ENCODE measurements around the gene CDHR5. TPM values are rescaled to one million over a fixed set of nuclear protein-coding genes. Genes with fewer than 3 reads are reported as not detected.

The CDHR5 gene
- total and polyA plus RNA-seq, 8 donors, result 0.46 to 0.77 (median 0.69) TPM; not detected in 2

- Histone ChIP-seq H3K27me3 (peaks cover 0 to 27% of the 10 kb centered on the region in 2 donors), H3K27ac (peak overlapping the region; percentile 67 to 83), H3K4me1 (peaks cover 6 to 31% of the 10 kb centered on the region in 2 donors), H3K4me3 (peak overlapping the region; percentile 48 to 53), H3K36me3 (no peaks in the 10 kb centered on the region), H3K9me3 (no peaks in the 10 kb centered on the region)
- intact Hi-C loops (cut with DNase I), result no loop called here
- no peak for TF ChIP-seq CTCF (IDR thresholded peaks at IDR 0.05)
- no peak for ATAC-seq
- no peak for DNase-seq
These were observed 55.4 kb downstream of the CDHR5 start for GRCh38 chr11:569158-569885.

- peak overlapping the region; percentile 67 to 83 for H3K27ac ChIP-seq
- peaks cover 6 to 29% of the 10 kb centered on the region in 2 donors for H3K4me1 ChIP-seq
- peaks cover 0 to 24% of the 10 kb centered on the region in 2 donors for H3K27me3 ChIP-seq
- intact Hi-C loops (cut with DNase I), result no loop called here
- peak; percentile 88 to 96 (median 94) for DNase-seq
- TF ChIP-seq CTCF (IDR thresholded peaks at IDR 0.05), result no peak
- peak overlapping the region; percentile 48 to 53 for H3K4me3 ChIP-seq
- no peaks in the 10 kb centered on the region for H3K9me3 ChIP-seq
- ATAC-seq, result peak; percentile 88
- H3K36me3 ChIP-seq, result peaks cover 0 to 2% of the 10 kb centered on the region in 2 donors
These were observed 56.2 kb downstream of the CDHR5 start for GRCh38 chr11:568306-569157.

GRCh38 chr11:567629-568292, 57.0 kb downstream of the CDHR5 start:
- Histone ChIP-seq H3K27me3 (peaks cover 0 to 19% of the 10 kb centered on the region in 2 donors), H3K9me3 (no peaks in the 10 kb centered on the region), H3K4me1 (peaks cover 6 to 23% of the 10 kb centered on the region in 2 donors), H3K36me3 (peaks cover 0 to 9% of the 10 kb centered on the region in 2 donors), H3K27ac (peak overlapping the region; percentile 62 to 83), H3K4me3 (peak overlapping the region; percentile 48 to 53)
- DNase-seq, result peak in 1 of 4 donors; percentile 82
- TF ChIP-seq CTCF (IDR thresholded peaks at IDR 0.05), result no peak
- intact Hi-C loops (cut with DNase I), result no loop called here
- ATAC-seq, result peak; percentile 2

- intact Hi-C loops (cut with DNase I), result no loop called here
- H3K4me3 ChIP-seq, result peak overlapping the region in 1 of 2 donors; percentile 53
- no peak for TF ChIP-seq CTCF (IDR thresholded peaks at IDR 0.05)
- peaks cover 0 to 19% of the 10 kb centered on the region in 2 donors for H3K27me3 ChIP-seq
- no peaks in the 10 kb centered on the region for H3K9me3 ChIP-seq
- H3K27ac ChIP-seq, result no peak overlapping the region
- no peak for DNase-seq
- peaks cover 0 to 13% of the 10 kb centered on the region in 2 donors for H3K36me3 ChIP-seq
- no peak for ATAC-seq
- peaks cover 6 to 27% of the 10 kb centered on the region in 2 donors for H3K4me1 ChIP-seq
These were observed 57.6 kb downstream of the CDHR5 start for GRCh38 chr11:567011-567628.

Small RNA genes within 50 kb of the gene (microRNA-seq; reads per million reads assigned to microRNA genes)
- gene MIR210, result 51.4 to 120 reads per million in 2 donors

Other genes starting within 250 kb of the CDHR5 start
- 10 to 100 TPM; 43.3 to 48.6 TPM for gene PKP3, start 230.7 kb downstream of the CDHR5 start, total RNA-seq
- 10 to 100 TPM; 11.0 to 15.5 (median 12.6) TPM for gene PKP3, start 230.7 kb downstream of the CDHR5 start, polyA plus RNA-seq (ENCODE audit: insufficient read length in 6 of 6)
- 10 to 100 TPM; 59.0 to 74.8 TPM for gene SIGIRR, start 210.0 kb downstream of the CDHR5 start, total RNA-seq
- 10 to 100 TPM; 24.2 to 43.7 (median 30.3) TPM for gene SIGIRR, start 210.0 kb downstream of the CDHR5 start, polyA plus RNA-seq (ENCODE audit: insufficient read length in 6 of 6)
- 10 to 100 TPM; 20.2 to 28.0 TPM for gene ANO9, start 182.9 kb downstream of the CDHR5 start, total RNA-seq
- gene ANO9, start 182.9 kb downstream of the CDHR5 start, polyA plus RNA-seq (ENCODE audit: insufficient read length in 6 of 6), result 1 to 10 TPM; 4.0 to 9.5 (median 7.3) TPM
- 10 to 100 TPM; 25.6 to 27.9 TPM for gene PTDSS2, start 174.7 kb downstream of the CDHR5 start, total RNA-seq
- 10 to 100 TPM; 21.5 to 30.3 (median 24.8) TPM for gene PTDSS2, start 174.7 kb downstream of the CDHR5 start, polyA plus RNA-seq (ENCODE audit: insufficient read length in 6 of 6)
- 100 to 1,000 TPM; 185 to 243 TPM for gene RNH1, start 117.7 kb downstream of the CDHR5 start, total RNA-seq
- gene RNH1, start 117.7 kb downstream of the CDHR5 start, polyA plus RNA-seq (ENCODE audit: insufficient read length in 6 of 6), result 100 to 1,000 TPM in 1 of 6 donors, 10 to 100 TPM in 5; 69.3 to 112 (median 88.3) TPM
- gene HRAS, start 89.4 kb downstream of the CDHR5 start, total RNA-seq, result 10 to 100 TPM; 43.2 to 52.4 TPM
- 10 to 100 TPM; 32.4 to 40.6 (median 37.1) TPM for gene HRAS, start 89.4 kb downstream of the CDHR5 start, polyA plus RNA-seq (ENCODE audit: insufficient read length in 6 of 6)
- gene LRRC56, start 87.4 kb downstream of the CDHR5 start, total RNA-seq, result 1 to 10 TPM; 1.8 to 3.1 TPM
- gene LRRC56, start 87.4 kb downstream of the CDHR5 start, polyA plus RNA-seq (ENCODE audit: insufficient read length in 6 of 6), result 1 to 10 TPM; 2.1 to 4.7 (median 2.9) TPM
- gene LMNTD2, start 64.2 kb downstream of the CDHR5 start, total RNA-seq, result 1 to 10 TPM; 4.1 to 4.5 TPM
- 1 to 10 TPM; 1.6 to 5.2 (median 2.5) TPM for gene LMNTD2, start 64.2 kb downstream of the CDHR5 start, polyA plus RNA-seq (ENCODE audit: insufficient read length in 6 of 6)
- 10 to 100 TPM; 42.1 to 57.2 TPM for gene RASSF7, start 64.0 kb downstream of the CDHR5 start, total RNA-seq
- 10 to 100 TPM; 17.6 to 31.1 (median 26.3) TPM for gene RASSF7, start 64.0 kb downstream of the CDHR5 start, polyA plus RNA-seq (ENCODE audit: insufficient read length in 6 of 6)
- 10 to 100 TPM; 23.9 to 32.7 TPM for gene PHRF1, start 48.5 kb downstream of the CDHR5 start, total RNA-seq
- 10 to 100 TPM; 18.6 to 29.5 (median 23.5) TPM for gene PHRF1, start 48.5 kb downstream of the CDHR5 start, polyA plus RNA-seq (ENCODE audit: insufficient read length in 6 of 6)
- 10 to 100 TPM; 38.8 to 50.4 TPM for gene IRF7, start 9.0 kb downstream of the CDHR5 start, total RNA-seq
- gene IRF7, start 9.0 kb downstream of the CDHR5 start, polyA plus RNA-seq (ENCODE audit: insufficient read length in 6 of 6), result 10 to 100 TPM in 5 of 6 donors, 1 to 10 TPM in 1; 9.8 to 14.7 (median 12.8) TPM
- not detected for gene SCT, start 2.2 kb upstream of the CDHR5 start, total RNA-seq
- gene SCT, start 2.2 kb upstream of the CDHR5 start, polyA plus RNA-seq (ENCODE audit: insufficient read length in 6 of 6), result 1 to 10 TPM; 1.6 to 3.0 (median 2.5) TPM
- gene DRD4, start 12.3 kb upstream of the CDHR5 start, total RNA-seq, result under 1 TPM; 0.29 to 0.52 TPM
- 1 to 10 TPM in 2 of 6 donors, under 1 TPM in 4; 0.51 to 1.0 (median 0.82) TPM for gene DRD4, start 12.3 kb upstream of the CDHR5 start, polyA plus RNA-seq (ENCODE audit: insufficient read length in 6 of 6)
- gene DEAF1, start 70.3 kb upstream of the CDHR5 start, total RNA-seq, result 10 to 100 TPM; 28.3 to 28.6 TPM
- gene DEAF1, start 70.3 kb upstream of the CDHR5 start, polyA plus RNA-seq (ENCODE audit: insufficient read length in 6 of 6), result 10 to 100 TPM; 35.6 to 52.9 (median 41.0) TPM
- 10 to 100 TPM; 23.6 to 25.2 TPM for gene TMEM80, start 70.9 kb upstream of the CDHR5 start, total RNA-seq
- 10 to 100 TPM; 26.9 to 34.5 (median 31.9) TPM for gene TMEM80, start 70.9 kb upstream of the CDHR5 start, polyA plus RNA-seq (ENCODE audit: insufficient read length in 6 of 6)
- 100 to 1,000 TPM; 114 to 190 TPM for gene EPS8L2, start 81.3 kb upstream of the CDHR5 start, total RNA-seq
- 10 to 100 TPM; 52.5 to 92.2 (median 76.8) TPM for gene EPS8L2, start 81.3 kb upstream of the CDHR5 start, polyA plus RNA-seq (ENCODE audit: insufficient read length in 6 of 6)
- gene TALDO1, start 122.5 kb upstream of the CDHR5 start, total RNA-seq, result 100 to 1,000 TPM; 206 to 322 TPM
- gene TALDO1, start 122.5 kb upstream of the CDHR5 start, polyA plus RNA-seq (ENCODE audit: insufficient read length in 6 of 6), result 100 to 1,000 TPM; 100 to 124 (median 115) TPM
- 10 to 100 TPM; 57.9 to 63.7 TPM for gene GATD1, start 152.5 kb upstream of the CDHR5 start, total RNA-seq
- 10 to 100 TPM; 51.7 to 87.1 (median 67.1) TPM for gene GATD1, start 152.5 kb upstream of the CDHR5 start, polyA plus RNA-seq (ENCODE audit: insufficient read length in 6 of 6)
- under 1 TPM in 1 of 2 donors, not detected in 1; 0.47 TPM for gene CEND1, start 165.1 kb upstream of the CDHR5 start, total RNA-seq
- gene CEND1, start 165.1 kb upstream of the CDHR5 start, polyA plus RNA-seq (ENCODE audit: insufficient read length in 6 of 6), result under 1 TPM; 0.11 to 0.42 (median 0.33) TPM
- 10 to 100 TPM; 28.9 to 29.4 TPM for gene SLC25A22, start 173.3 kb upstream of the CDHR5 start, total RNA-seq
- 10 to 100 TPM; 12.5 to 23.9 (median 15.1) TPM for gene SLC25A22, start 173.3 kb upstream of the CDHR5 start, polyA plus RNA-seq (ENCODE audit: insufficient read length in 6 of 6)
- 10 to 100 TPM; 13.8 to 18.6 TPM for gene PIDD1, start 180.3 kb upstream of the CDHR5 start, total RNA-seq
- 10 to 100 TPM in 5 of 6 donors, 1 to 10 TPM in 1; 9.7 to 13.7 (median 12.1) TPM for gene PIDD1, start 180.3 kb upstream of the CDHR5 start, polyA plus RNA-seq (ENCODE audit: insufficient read length in 6 of 6)
- gene RPLP2, start 185.0 kb upstream of the CDHR5 start, total RNA-seq, result 1,000 to 10,000 TPM; 1,620 to 1,802 TPM
- 1,000 to 10,000 TPM; 1,154 to 1,526 (median 1,296) TPM for gene RPLP2, start 185.0 kb upstream of the CDHR5 start, polyA plus RNA-seq (ENCODE audit: insufficient read length in 6 of 6)
- gene PNPLA2, start 194.0 kb upstream of the CDHR5 start, total RNA-seq, result 100 to 1,000 TPM in 1 of 2 donors, 10 to 100 TPM in 1; 96.3 to 128 TPM
- 10 to 100 TPM; 29.9 to 49.0 (median 39.8) TPM for gene PNPLA2, start 194.0 kb upstream of the CDHR5 start, polyA plus RNA-seq (ENCODE audit: insufficient read length in 6 of 6)
- 10 to 100 TPM; 22.6 to 32.1 TPM for gene CRACR2B, start 203.0 kb upstream of the CDHR5 start, total RNA-seq
- gene CRACR2B, start 203.0 kb upstream of the CDHR5 start, polyA plus RNA-seq (ENCODE audit: insufficient read length in 6 of 6), result 10 to 100 TPM; 14.2 to 26.0 (median 19.9) TPM
- 100 to 1,000 TPM; 501 to 815 TPM for gene CD151, start 208.0 kb upstream of the CDHR5 start, total RNA-seq
- gene CD151, start 208.0 kb upstream of the CDHR5 start, polyA plus RNA-seq (ENCODE audit: insufficient read length in 6 of 6), result 100 to 1,000 TPM; 122 to 182 (median 145) TPM
- 100 to 1,000 TPM; 140 to 227 TPM for gene POLR2L, start 217.6 kb upstream of the CDHR5 start, total RNA-seq
- 100 to 1,000 TPM in 3 of 6 donors, 10 to 100 TPM in 3; 65.2 to 121 (median 97.7) TPM for gene POLR2L, start 217.6 kb upstream of the CDHR5 start, polyA plus RNA-seq (ENCODE audit: insufficient read length in 6 of 6)
- gene TSPAN4, start 217.9 kb upstream of the CDHR5 start, total RNA-seq, result 100 to 1,000 TPM; 129 to 132 TPM
- gene TSPAN4, start 217.9 kb upstream of the CDHR5 start, polyA plus RNA-seq (ENCODE audit: insufficient read length in 6 of 6), result 10 to 100 TPM; 46.9 to 75.3 (median 73.2) TPM